SK-N-SH (cell line): Measurements from ENCODE around the gene SSR4.

Experiments
- CHD2 ChIP-seq: fragments of 150-350 bp; IDR thresholded peaks from 2 replicates; pipeline ENCODE4 v1.6.1; 2018; ENCODE audit warnings: low read length; ENCODE audit not compliant: partially characterized antibody
- CTCF ChIP-seq: fragments of 200-600 bp; sonication (generic); IDR thresholded peaks from 2 replicates; pipeline ENCODE4 v1.6.1; 2017; ENCODE audit warnings: antibody characterized with exemption, mild to moderate bottlenecking, moderate library complexity
- ELF1 ChIP-seq: IDR thresholded peaks from 2 replicates; pipeline ENCODE4 v1.4.0; 2012
- EP300 ChIP-seq, 2 experiments: IDR thresholded peaks; 2 replicates each; pipeline versions ENCODE4 v1.4.0 to v1.6.1; 2012; ENCODE audit warnings: borderline replicate concordance in 1 of 2, low read depth in 1 of 2, low read length in 1 of 2
- EZH2phosphoT487 ChIP-seq: fragments of 200-600 bp; sonication (generic); IDR thresholded peaks from 2 replicates; pipeline ENCODE4 v1.6.1; 2017; ENCODE audit warnings: low read depth, mixed run types, mild to moderate bottlenecking, antibody characterized with exemption, moderate library complexity, borderline replicate concordance
- GABPA ChIP-seq: IDR thresholded peaks from 2 replicates; pipeline ENCODE4 v1.4.0; 2012; ENCODE audit warnings: low read depth, mild to moderate bottlenecking
- MAX ChIP-seq: IDR thresholded peaks from 2 replicates; pipeline ENCODE4 v1.4.0; 2012; ENCODE audit warnings: low read depth
- POLR2AphosphoS5 ChIP-seq: IDR thresholded peaks from 2 replicates; pipeline ENCODE4 v1.6.1; 2012; ENCODE audit warnings: low read depth, low read length
- RAD21 ChIP-seq: IDR thresholded peaks from 2 replicates; pipeline ENCODE4 v1.6.1; 2012; ENCODE audit warnings: mild to moderate bottlenecking, low read length
- RFX5 ChIP-seq: IDR thresholded peaks from 2 replicates; pipeline ENCODE4 v1.6.1; 2012; ENCODE audit warnings: mild to moderate bottlenecking, improper control_type of control experiment, low read length

- TF ChIP-seq CTCF (no peak), RFX5 (no peak), POLR2AphosphoS5 (no peak), MAX (no peak), EZH2phosphoT487 (no peak), EP300 (IDR thresholded peaks at IDR 0.05; ENCODE audit: borderline replicate concordance in 1 of 2, low read depth in 1 of 2, low read length in 1 of 2) (no peak), CHD2 (no peak), GABPA (no peak), RAD21 (no peak), ELF1 (no peak)
Observed at GRCh38 chrX:153792368-153792767, 2.1 kb upstream of the SSR4 start.
